Endothelial cell of umbilical vein (primary cell): ENCODE data around the gene TEKT5. TPM values are rescaled to one million over a fixed set of nuclear protein-coding genes. Genes with fewer than 3 reads are reported as not detected.

ENCODE experiments used
- BruUV-seq: library from RNA; stranded (reverse); fragments of 400-500 nt; replicated peaks from 2 replicates; lab custom pipeline; 2021; lab: Mats Ljungman, UMichigan
- CTCF ChIA-PET: fragments of 300-600, 350-600 bp; sonication (Branson Sonifier 250); formaldehyde crosslinking; loops from one replicate; lab custom pipeline; 2021; ENCODE audit warnings: antibody characterized with exemption, inconsistent platforms; lab: Charles Lee
- POLR2A ChIA-PET: fragments of 300-600, 350-600 bp; sonication (Branson Sonifier 250); formaldehyde crosslinking; loops from one replicate; lab custom pipeline; 2021; ENCODE audit warnings: antibody characterized with exemption, inconsistent platforms; lab: Charles Lee
- DNase-seq: peaks from one replicate; pipeline ENCODE4 v3.0.0-alpha.2; 2011; ENCODE audit warnings: low read depth, low spot score
- FAIRE-seq: peaks from 2 replicates; lab custom pipeline; 2011; peaks lifted over from hg19 to GRCh38; lab: Jason Lieb, UNC
- H2AFZ ChIP-seq: 2 replicates; pipeline ENCODE4 v1.6.0; 2012; ENCODE audit warnings: low read depth, low read length, control low read depth, inconsistent platforms
- H3K27ac ChIP-seq: 2 replicates; pipeline ENCODE4 v1.5.1; 2011; ENCODE audit warnings: low read depth, mild to moderate bottlenecking, control low read depth, low read length, moderate library complexity; ENCODE audit not compliant: insufficient read depth
- H3K27me3 ChIP-seq, 2 experiments: 2 replicates each; pipeline versions ENCODE4 v1.6.0 to v1.6.1; 2011; ENCODE audit warnings: low read length in 2 of 2, mixed read lengths in 1 of 2; ENCODE audit not compliant: control insufficient read depth in 2 of 2, insufficient read depth in 2 of 2
- H3K36me3 ChIP-seq, 2 experiments: 2 replicates in 1 of 2; 3 replicates in 1 of 2; pipeline ENCODE4 v1.5.1; 2011; ENCODE audit warnings: low read length in 2 of 2, mild to moderate bottlenecking in 1 of 2, moderate library complexity in 1 of 2; ENCODE audit not compliant: control insufficient read depth in 2 of 2, insufficient read depth in 2 of 2; ENCODE audit errors: extremely low read depth in 1 of 2
- H3K4me1 ChIP-seq: 3 replicates; pipeline ENCODE4 v1.5.1; 2011; ENCODE audit warnings: mild to moderate bottlenecking, low read length; ENCODE audit not compliant: control insufficient read depth, insufficient read depth; ENCODE audit errors: extremely low read depth
- H3K4me2 ChIP-seq: 2 replicates; pipeline ENCODE4 v1.6.1; 2011; ENCODE audit warnings: low read length, control low read depth, mixed read lengths; ENCODE audit not compliant: insufficient read depth
- H3K4me3 ChIP-seq, 3 experiments: fragments of 200-600 bp in 1 of 3; sonication (generic), shearing (Covaris generic) in 1 of 3; replicated peaks in 1 of 3; 2 replicates each; pipeline ENCODE4 v1.5.1; 2011 to 2016; ENCODE audit warnings: control low read depth in 3 of 3, low read length in 3 of 3, mild to moderate bottlenecking in 2 of 3, inconsistent platforms in 1 of 3, low read depth in 1 of 3, moderate library complexity in 1 of 3; ENCODE audit not compliant: insufficient read depth in 1 of 3
- H3K79me2 ChIP-seq: 2 replicates; pipeline ENCODE4 v1.6.0; 2012; ENCODE audit warnings: low read length, inconsistent platforms; ENCODE audit not compliant: control insufficient read depth, insufficient read depth
- H3K9ac ChIP-seq: replicated peaks from 2 replicates; pipeline ENCODE3; 2011; ENCODE audit warnings: low read length, control low read depth; ENCODE audit not compliant: insufficient read depth; ENCODE audit errors: extremely low read depth
- H3K9me1 ChIP-seq: replicated peaks from 3 replicates; pipeline ENCODE4 v1.6.0; 2011; ENCODE audit warnings: mild to moderate bottlenecking, low read length; ENCODE audit not compliant: control insufficient read depth, insufficient read depth; ENCODE audit errors: extremely low read depth
- H3K9me3 ChIP-seq: replicated peaks from 2 replicates; pipeline ENCODE4 v1.5.1; 2012; ENCODE audit warnings: low read length, inconsistent platforms; ENCODE audit not compliant: control insufficient read depth, insufficient read depth
- H4K20me1 ChIP-seq: replicated peaks from 2 replicates; pipeline ENCODE3; 2011; ENCODE audit warnings: mild to moderate bottlenecking, low read length; ENCODE audit not compliant: control insufficient read depth, insufficient read depth; ENCODE audit errors: extremely low read depth
- EZH2 ChIP-seq: IDR thresholded peaks from 2 replicates; pipeline ENCODE4 v1.6.1; 2012; ENCODE audit warnings: borderline replicate concordance, low read depth, mild to moderate bottlenecking, moderate library complexity, low read length, inconsistent platforms; ENCODE audit not compliant: severe bottlenecking
- FOS ChIP-seq: IDR thresholded peaks from 2 replicates; pipeline ENCODE4 v1.6.1; 2011; ENCODE audit warnings: mild to moderate bottlenecking, low read length, moderate library complexity, borderline replicate concordance; ENCODE audit not compliant: insufficient read depth
- GATA2 ChIP-seq: IDR thresholded peaks from 2 replicates; pipeline ENCODE4 v1.7.0; 2011; ENCODE audit warnings: low read depth, mild to moderate bottlenecking, moderate library complexity, mixed read lengths, low read length; ENCODE audit not compliant: insufficient read length, insufficient read depth
- JUN ChIP-seq: IDR thresholded peaks from 2 replicates; pipeline ENCODE4 v1.6.1; 2011; ENCODE audit warnings: borderline replicate concordance, low read depth; ENCODE audit not compliant: insufficient read length, insufficient read depth
- MYC ChIP-seq: IDR thresholded peaks from one replicate; pipeline ENCODE4 v1.6.1; 2011; ENCODE audit warnings: mild to moderate bottlenecking, low read depth, low read length
- POLR2A ChIP-seq: IDR thresholded peaks from 2 replicates; pipeline ENCODE4 v1.6.1; 2012; ENCODE audit warnings: low read depth, mild to moderate bottlenecking, control low read depth, low read length
- POLR2AphosphoS5 ChIP-seq: IDR thresholded peaks from 2 replicates; pipeline ENCODE4 v1.6.1; 2012; ENCODE audit warnings: low read depth, mild to moderate bottlenecking, control low read depth, low read length, moderate library complexity; ENCODE audit not compliant: insufficient read depth
- dilution Hi-C: fragments of 300-500 bp; cut with MboI; formaldehyde crosslinking; loops from one replicate; pipeline ENCODE4 v1.15.0; 2019; ENCODE audit warnings: low sequenced_read_pairs; ENCODE audit not compliant: extremely low pct_ligation_motif_present
- intact Hi-C: fragments of 100-400 bp; cut with micrococcal nuclease; formaldehyde crosslinking; loops from one replicate; pipeline ENCODE4 v1.10.0; 2022
- polyA plus RNA-seq, 4 experiments: library from polyadenylated mRNA; depleted of rRNA in 3 of 4; stranded (reverse) in 3 of 4; unstranded in 1 of 4; fragments of >200 nt; gene quantifications; 2 replicates each; pipeline versions ENCODE4 v1.2.1 to v1.2.3, GENCODE V29; 2011 to 2012; ENCODE audit warnings: missing spikeins in 1 of 4
- total RNA-seq: library from RNA; stranded (reverse); gene quantifications from 2 replicates; pipeline ENCODE4 v1.2.3, GENCODE V29; 2021
- TF ChIP-seq, protein P1 (sequence below): IDR thresholded peaks from 2 replicates; pipeline ENCODE4 v1.6.1; 2011; ENCODE audit not compliant: insufficient read depth, insufficient read length
- TF ChIP-seq, protein P2 (sequence below), 2 donors: IDR thresholded peaks; 1 replicate in 1 of 2; 2 replicates in 1 of 2; pipeline ENCODE4 v1.5.1; 2011; ENCODE audit warnings: low read length in 2 of 2, mild to moderate bottlenecking in 2 of 2, moderate library complexity in 2 of 2, control low read depth in 1 of 2, inconsistent platforms in 1 of 2, low read depth in 1 of 2; ENCODE audit not compliant: insufficient read depth in 1 of 2; ENCODE audit errors: extremely low read depth in 1 of 2

The TEKT5 gene
- total and polyA plus RNA-seq, 2 donors (not counting 3 experiments of a cell fraction or from before 2014, with no cell fraction given), result not detected

DNA sequence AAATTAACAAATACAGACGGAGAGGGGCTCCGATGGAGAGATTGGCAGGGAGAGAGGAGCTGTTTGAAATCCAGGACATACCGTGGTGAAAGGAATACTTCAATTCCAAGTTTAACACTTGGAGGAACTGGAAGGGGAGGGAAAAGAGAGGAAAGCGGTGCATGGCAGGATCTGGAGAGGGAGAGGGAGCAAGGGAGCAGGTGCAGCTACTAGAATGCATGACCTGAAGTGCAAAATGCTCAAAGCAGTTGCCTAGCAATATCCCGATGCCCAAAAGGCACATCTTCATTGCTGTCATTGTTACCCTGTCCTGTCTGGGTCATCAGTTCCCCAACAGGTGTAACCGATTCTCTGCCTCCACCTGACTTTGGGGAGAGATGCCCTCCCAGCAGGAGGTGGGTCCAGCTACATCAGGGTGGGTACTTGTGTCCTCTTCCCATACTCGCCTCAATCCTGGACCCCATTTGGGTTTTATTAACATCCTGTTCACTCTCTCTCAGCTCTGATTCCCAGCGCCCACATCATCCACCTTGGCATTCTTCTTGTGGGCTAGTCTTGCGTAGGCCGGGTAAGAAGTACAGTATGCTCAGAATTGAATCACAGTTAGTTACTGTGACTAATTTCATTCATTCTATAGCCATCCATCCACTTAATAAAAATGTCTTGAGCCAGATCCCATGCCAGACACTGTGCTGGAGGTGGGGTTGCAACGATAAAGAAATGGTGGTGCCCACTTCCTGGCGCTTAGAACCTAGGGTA is 76.9 kb downstream of the TEKT5 start:
- CTCF ChIA-PET, result no interaction called here
- H3K4me3 ChIP-seq, result no peak overlapping the region
- no peak overlapping the region for H2AFZ ChIP-seq
- dilution Hi-C loops (no loop called here), intact Hi-C loops (no loop called here)
- TF ChIP-seq FOS (no peak), GATA2 (no peak), MYC (no peak), POLR2A (no peak), JUN (no peak), EZH2 (no peak), POLR2AphosphoS5 (no peak)
- TF ChIP-seq, protein P1, sequence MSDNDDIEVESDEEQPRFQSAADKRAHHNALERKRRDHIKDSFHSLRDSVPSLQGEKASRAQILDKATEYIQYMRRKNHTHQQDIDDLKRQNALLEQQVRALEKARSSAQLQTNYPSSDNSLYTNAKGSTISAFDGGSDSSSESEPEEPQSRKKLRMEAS, result no peak
- TF ChIP-seq, protein P2, sequence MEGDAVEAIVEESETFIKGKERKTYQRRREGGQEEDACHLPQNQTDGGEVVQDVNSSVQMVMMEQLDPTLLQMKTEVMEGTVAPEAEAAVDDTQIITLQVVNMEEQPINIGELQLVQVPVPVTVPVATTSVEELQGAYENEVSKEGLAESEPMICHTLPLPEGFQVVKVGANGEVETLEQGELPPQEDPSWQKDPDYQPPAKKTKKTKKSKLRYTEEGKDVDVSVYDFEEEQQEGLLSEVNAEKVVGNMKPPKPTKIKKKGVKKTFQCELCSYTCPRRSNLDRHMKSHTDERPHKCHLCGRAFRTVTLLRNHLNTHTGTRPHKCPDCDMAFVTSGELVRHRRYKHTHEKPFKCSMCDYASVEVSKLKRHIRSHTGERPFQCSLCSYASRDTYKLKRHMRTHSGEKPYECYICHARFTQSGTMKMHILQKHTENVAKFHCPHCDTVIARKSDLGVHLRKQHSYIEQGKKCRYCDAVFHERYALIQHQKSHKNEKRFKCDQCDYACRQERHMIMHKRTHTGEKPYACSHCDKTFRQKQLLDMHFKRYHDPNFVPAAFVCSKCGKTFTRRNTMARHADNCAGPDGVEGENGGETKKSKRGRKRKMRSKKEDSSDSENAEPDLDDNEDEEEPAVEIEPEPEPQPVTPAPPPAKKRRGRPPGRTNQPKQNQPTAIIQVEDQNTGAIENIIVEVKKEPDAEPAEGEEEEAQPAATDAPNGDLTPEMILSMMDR (IDR thresholded peaks at IDR 0.05; ENCODE audit: extremely low read depth in 1 of 2, insufficient read depth in 1 of 2, low read depth in 1 of 2, low read length in 2 of 2), result no peak
- H3K79me2 ChIP-seq, result no peaks in the 10 kb centered on the region
- no peaks in the 10 kb centered on the region for H4K20me1 ChIP-seq
- H3K9ac ChIP-seq, result no peak overlapping the region
- H3K4me2 ChIP-seq, result no peak overlapping the region
- H3K36me3 ChIP-seq, result no peaks in the 10 kb centered on the region
- no TSS peak for BruUV-seq
- POLR2A ChIA-PET, result interaction anchor here (0.6 kb wide), 1 partner anchor 1521 kb away, joined by 4 read pairs; no protein-coding TSS in a partner anchor
- H3K4me1 ChIP-seq, result no peaks in the 10 kb centered on the region
- H3K9me3 ChIP-seq, result no peaks in the 10 kb centered on the region
- no peak overlapping the region for H3K27ac ChIP-seq
- DNase-seq, result no peak
- H3K9me1 ChIP-seq, result no peaks in the 10 kb centered on the region
- H3K27me3 ChIP-seq, result peaks cover 0 to 3% of the 10 kb centered on the region in 2 experiments
- FAIRE-seq, result no peak
